ENCODE measurements around the gene CRLF3.
"Not testable (repeated sequence)": the region's sequence is repeated elsewhere in the genome, so short reads cannot be mapped to it uniquely, and the experiment has no call there.

CRLF3 gene

DNA sequence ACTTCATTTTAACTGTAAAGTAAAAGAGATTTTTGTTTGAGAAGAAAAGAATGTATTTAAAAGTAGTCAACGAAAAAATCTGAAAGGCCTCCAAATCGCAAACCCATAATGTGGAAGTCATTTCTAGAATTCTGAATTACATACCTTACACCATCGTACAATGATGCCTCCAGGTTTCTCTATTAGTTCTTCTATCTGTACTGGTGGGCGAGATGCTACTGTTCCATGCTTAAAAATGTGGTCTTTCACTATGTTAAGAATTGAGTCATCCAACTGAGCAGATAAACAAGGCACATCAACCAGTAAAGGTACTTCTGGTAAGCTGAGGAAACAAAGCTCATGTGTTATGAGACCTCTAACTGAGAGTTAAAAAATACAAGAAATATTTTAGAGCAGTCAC is 28.5 kb downstream of the CRLF3 start:
- H3K4me3 ChIP-seq (ENCODE audit: low read depth, low read length) = no peak overlapping the region
- peak; percentile 16 for DNase-seq (ENCODE audit: low read depth)
- no peak for TF ChIP-seq CTCF (conservative IDR thresholded peaks at IDR 0.05; ENCODE audit: low read depth, low read length)

DNA sequence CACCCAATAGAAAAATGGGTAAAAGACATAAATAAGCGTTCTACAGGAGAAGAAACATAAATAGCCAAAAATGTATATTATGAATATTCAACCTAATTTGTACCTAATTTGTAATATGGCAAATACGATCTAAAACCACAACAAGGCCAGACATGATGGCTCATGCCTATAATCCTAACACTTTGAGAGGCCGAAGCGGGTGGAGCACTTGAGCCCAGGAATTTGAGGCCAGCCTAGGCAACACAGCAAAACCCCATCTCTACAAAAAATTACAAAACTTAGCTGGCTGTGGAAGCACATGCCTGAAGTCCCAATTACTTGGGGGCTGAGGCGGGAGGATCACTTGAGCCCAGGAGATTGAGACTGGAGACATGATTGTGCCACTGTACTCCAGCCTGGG is 30.1 kb downstream of the CRLF3 start:
- no peak overlapping the region for H3K4me3 ChIP-seq (ENCODE audit: low read depth, low read length)
- no peak for TF ChIP-seq CTCF (conservative IDR thresholded peaks at IDR 0.05; ENCODE audit: low read depth, low read length)
- DNase-seq (ENCODE audit: low read depth) = no peak

GRCh38 chr17:30793282-30793977 is 31.1 kb downstream of the CRLF3 start:
- no peak for TF ChIP-seq CTCF (conservative IDR thresholded peaks at IDR 0.05; ENCODE audit: low read depth, low read length)
- H3K4me3 ChIP-seq (ENCODE audit: low read depth, low read length) = no peak overlapping the region
- no peak for DNase-seq (ENCODE audit: low read depth)

DNA sequence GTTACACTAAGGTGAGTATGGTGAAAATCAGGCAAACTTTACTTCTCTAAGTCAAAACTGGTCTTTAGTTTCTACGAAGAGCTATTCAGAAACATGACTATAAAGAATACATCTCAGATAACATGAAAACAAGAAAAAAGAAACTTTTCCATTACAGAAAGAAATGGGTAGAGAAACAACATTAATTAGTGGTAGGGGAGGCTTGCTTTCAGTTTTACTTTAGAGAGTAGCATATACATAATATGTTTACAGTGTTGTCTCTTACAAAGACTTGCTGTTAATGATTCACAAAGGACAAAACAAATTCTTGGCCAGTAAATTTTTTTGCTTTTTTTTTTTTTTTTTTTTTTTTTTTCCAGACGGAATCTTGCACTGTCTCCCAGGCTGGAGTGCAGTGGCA is 34.2 kb downstream of the CRLF3 start:
- H3K4me3 ChIP-seq (ENCODE audit: low read depth, low read length) = no peak overlapping the region
- no peak for TF ChIP-seq CTCF (conservative IDR thresholded peaks at IDR 0.05; ENCODE audit: low read depth, low read length)
- no peak for DNase-seq (ENCODE audit: low read depth)

DNA sequence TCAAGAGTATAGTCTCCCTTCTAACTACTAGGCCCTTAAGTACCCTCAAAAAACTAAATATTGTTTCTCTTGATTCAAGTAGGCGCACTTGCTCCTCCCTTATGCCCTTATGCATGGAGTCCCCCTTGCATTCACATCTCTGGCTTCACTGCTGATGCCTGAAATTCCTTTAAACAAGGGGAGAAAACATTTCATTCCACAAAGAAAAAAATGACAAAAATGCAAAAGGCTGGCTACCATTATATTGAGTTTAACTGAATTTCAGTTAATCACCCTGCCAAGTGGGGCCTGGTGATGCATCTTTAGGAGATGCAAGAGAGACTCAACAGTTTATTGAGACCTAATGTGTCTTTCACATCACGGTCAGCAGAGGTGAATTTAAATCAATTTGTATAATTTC is 35.6 kb downstream of the CRLF3 start:
- no peak for TF ChIP-seq CTCF (conservative IDR thresholded peaks at IDR 0.05; ENCODE audit: low read depth, low read length)
- DNase-seq (ENCODE audit: low read depth) = peak; percentile 31
- H3K4me3 ChIP-seq (ENCODE audit: low read depth, low read length) = no peak overlapping the region

- H3K4me3 ChIP-seq (ENCODE audit: low read depth, low read length) = no peak overlapping the region
- DNase-seq (ENCODE audit: low read depth) = no peak
- no peak for TF ChIP-seq CTCF (conservative IDR thresholded peaks at IDR 0.05; ENCODE audit: low read depth, low read length)
Observed at GRCh38 chr17:30782206-30782605, 42.3 kb downstream of the CRLF3 start.

DNA sequence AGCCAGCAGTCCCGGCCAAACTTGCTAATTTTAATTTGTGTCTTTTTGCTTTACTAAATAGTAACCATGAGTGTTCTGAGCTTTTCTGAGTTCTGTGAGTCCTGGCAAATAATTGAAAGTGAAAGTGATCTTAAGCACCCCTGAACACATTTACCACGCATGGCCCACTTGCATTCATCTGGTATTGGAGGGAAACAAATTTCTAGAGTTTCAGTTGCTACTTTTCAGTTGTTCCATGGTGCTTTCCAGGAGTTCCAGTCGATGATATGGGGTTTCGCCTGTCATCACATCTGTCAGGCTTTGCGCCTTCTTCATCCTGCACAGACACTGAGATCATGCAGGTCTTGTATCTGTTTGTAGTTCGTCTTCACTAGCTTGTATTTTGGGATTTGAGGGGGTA is 44.1 kb downstream of the CRLF3 start:
- no peak for TF ChIP-seq CTCF (conservative IDR thresholded peaks at IDR 0.05; ENCODE audit: low read depth, low read length)
- DNase-seq (ENCODE audit: low read depth) = no peak
- H3K4me3 ChIP-seq (ENCODE audit: low read depth, low read length) = no peak overlapping the region

DNA sequence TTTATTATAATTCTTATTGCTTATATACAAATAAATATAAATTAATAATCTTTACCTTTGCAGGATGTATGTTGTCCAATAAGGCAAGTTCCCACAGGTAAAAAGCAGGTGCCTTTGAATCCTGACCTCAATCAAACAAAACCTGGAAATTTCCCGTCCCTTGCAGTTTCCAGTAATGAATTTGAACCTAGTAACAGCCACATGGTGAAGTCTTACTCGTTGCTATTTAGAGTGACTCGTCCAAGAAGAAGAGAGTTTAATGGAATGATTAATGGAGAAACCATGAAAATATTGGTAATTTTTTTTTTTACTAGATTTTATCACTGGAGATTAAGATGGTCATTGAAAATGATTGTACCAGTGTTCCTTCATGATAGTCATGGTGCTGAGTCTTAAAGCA is 55.7 kb downstream of the CRLF3 start:
- H3K4me3 ChIP-seq (ENCODE audit: low read depth, low read length); DNase-seq (ENCODE audit: low read depth): not testable (repeated sequence)

- not testable (repeated sequence) for H3K4me3 ChIP-seq (ENCODE audit: low read depth, low read length)
- peak; percentile 16 for DNase-seq (ENCODE audit: low read depth)
Observed at GRCh38 chr17:30767641-30768404, 56.7 kb downstream of the CRLF3 start.
